C4-2B (cell line): Measurements from ENCODE around the gene USB1.

Experiments used
- CTCF ChIP-seq: fragments of 450-650 bp; conservative IDR thresholded peaks from 2 replicates; pipeline ENCODE4 v1.5.1; 2017; ENCODE audit warnings: mild to moderate bottlenecking
- ZFX ChIP-seq: fragments of 450-650 bp; IDR thresholded peaks from 2 replicates; pipeline ENCODE4 v1.6.1; 2017

- TF ChIP-seq CTCF (no peak), ZFX (no peak)
These were observed 53.1 kb downstream of the USB1 start for GRCh38 chr16:58054289-58054688.
